Activated T-cell treated with anti-CD3 and anti-CD28 coated beads, Interleukin-2, amount 50 U/mL, for 4 hours (primary cell): ENCODE measurements around the gene IGSF23. TPM values are rescaled to one million over a fixed set of nuclear protein-coding genes. Genes with fewer than 3 reads are reported as not detected.

Experiments used
- ATAC-seq, 2 donors: fragments of 200-7000 bp; cut with Tn5 transposase; one replicate each; pipeline ENCODE4 v1.10.0; 2021
- DNase-seq: peaks from one replicate; pipeline ENCODE4 v3.0.0-alpha.2; 2020
- H3K27me3 Mint-ChIP-seq: one replicate; pipeline ENCODE4 v1.8.0; 2021; ENCODE audit warnings: low read depth, mixed read lengths
- H3K36me3 Mint-ChIP-seq: one replicate; pipeline ENCODE4 v1.8.0; 2022; ENCODE audit warnings: mixed read lengths; ENCODE audit not compliant: insufficient read depth
- H3K4me1 Mint-ChIP-seq: one replicate; pipeline ENCODE4 v1.8.0; 2021; ENCODE audit warnings: low read depth, mixed read lengths
- H3K4me3 Mint-ChIP-seq: one replicate; pipeline ENCODE4 v1.8.0; 2021; ENCODE audit warnings: mild to moderate bottlenecking, moderate library complexity, mixed read lengths
- H3K9me3 Mint-ChIP-seq: one replicate; pipeline ENCODE4 v1.8.0; 2021; ENCODE audit warnings: mixed read lengths
- total RNA-seq, 3 donors: library from RNA; stranded (reverse); gene quantifications; one replicate each; pipeline ENCODE4 v1.2.1, GENCODE V29; 2021

Gene IGSF23, protein sequence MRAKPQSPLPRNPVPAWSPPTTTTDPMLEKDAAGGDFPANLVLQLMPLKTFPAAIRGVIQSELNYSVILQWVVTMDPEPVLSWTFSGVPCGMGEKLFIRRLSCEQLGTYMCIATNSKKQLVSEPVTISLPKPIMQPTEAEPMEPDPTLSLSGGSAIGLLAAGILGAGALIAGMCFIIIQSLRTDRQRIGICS
- not detected for total RNA-seq

DNA sequence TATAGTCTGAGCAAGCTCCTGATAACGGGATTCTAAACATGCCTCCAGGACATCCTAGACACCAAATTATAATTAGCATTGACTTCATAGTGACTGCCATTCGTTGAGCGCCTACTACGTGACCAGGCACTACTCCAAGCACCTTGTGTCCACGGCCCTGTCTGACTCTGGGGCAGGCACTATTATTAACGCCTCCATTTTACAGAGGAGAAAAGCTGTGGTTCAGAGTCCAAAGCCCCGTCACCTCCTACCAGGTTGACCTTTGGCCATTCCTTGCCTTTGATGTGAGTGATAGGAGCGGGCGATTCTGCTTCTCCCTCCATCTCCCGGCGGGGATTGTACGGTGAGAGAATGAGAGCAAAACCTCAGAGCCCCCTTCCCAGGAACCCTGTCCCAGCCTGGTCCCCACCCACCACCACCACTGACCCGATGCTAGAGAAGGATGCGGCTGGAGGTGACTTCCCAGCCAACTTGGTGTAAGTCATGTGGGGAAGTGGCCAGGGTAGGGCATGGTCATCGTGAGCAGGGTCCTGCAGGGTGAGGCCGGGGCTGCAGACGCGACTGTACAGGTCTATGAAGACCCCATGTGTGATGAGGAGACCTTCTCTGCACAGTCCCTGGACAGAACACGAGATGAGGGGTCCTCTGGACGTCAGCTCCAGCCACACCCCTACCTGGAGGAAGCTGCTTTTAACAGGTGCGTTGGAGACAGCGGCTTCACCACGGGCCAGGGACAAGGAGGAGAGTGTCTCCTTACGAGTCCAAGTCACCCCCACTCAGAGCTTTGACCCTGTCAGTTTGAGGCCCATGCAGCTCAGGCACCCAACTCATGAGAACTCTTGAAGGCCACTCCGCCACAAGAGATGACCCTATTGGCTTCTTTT is at the start of gene IGSF23:
IGSF23 (plus strand) TSS at position 269 of the 884 bp plus-strand sequence; CDS start at position 352, 83 bp downstream.
- Mint-ChIP-seq H3K36me3 (no peaks in the 10 kb centered on the region), H3K27me3 (peaks cover 4% of the 10 kb centered on the region), H3K4me3 (no peak within 1 kb of the TSS), H3K4me1 (no peaks in the 10 kb centered on the region), H3K9me3 (no peaks in the 10 kb centered on the region)
- DNase-seq, result no peak
- ATAC-seq, result no peak

DNA sequence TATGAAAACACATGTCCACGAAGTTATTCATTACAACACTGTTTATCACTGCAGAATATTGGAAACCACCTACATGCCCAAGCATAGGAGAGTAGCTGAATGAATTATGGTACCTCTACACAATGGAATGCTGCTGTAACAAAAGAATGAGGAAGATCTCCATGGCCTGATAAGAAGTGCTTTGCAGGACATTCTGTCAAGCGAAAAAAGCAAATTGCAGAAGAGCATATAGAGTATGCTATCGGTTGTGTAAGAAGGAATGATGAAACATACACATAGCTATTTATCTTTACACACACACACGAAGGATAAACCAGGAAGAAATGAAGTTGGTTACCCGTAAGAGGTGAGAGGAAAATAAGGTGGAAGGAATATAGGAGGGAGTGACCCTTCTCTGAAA is 46.4 kb upstream of the IGSF23 start:
- H3K9me3 Mint-ChIP-seq, result peaks cover 5% of the 10 kb centered on the region
- no peak for ATAC-seq
- no peak overlapping the region for H3K4me3 Mint-ChIP-seq
- H3K27me3 Mint-ChIP-seq, result peaks cover 17% of the 10 kb centered on the region
- H3K36me3 Mint-ChIP-seq, result no peaks in the 10 kb centered on the region
- no peaks in the 10 kb centered on the region for H3K4me1 Mint-ChIP-seq
- DNase-seq, result no peak

DNA sequence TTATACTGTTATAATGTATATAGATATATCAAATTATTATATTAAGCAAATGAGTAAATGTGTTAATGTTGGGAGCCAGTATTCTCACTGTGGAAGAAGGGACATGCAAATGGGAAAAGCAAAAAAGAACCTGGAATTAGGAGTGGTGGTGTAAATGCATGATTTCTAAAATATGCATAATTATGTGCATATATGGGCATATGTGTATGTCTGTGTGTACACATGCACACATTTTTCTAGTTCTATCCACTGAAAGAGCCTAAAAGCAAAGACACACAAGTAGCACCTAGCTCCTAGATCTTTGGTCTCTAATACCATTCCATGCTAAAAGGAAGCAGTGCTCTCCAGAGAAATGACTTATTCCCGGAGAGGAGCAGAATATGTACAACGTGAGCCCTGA is 45.6 kb upstream of the IGSF23 start:
- DNase-seq (no peak), ATAC-seq (no peak)
- Mint-ChIP-seq H3K9me3 (peaks cover 5% of the 10 kb centered on the region), H3K27me3 (peaks cover 17% of the 10 kb centered on the region), H3K36me3 (no peaks in the 10 kb centered on the region), H3K4me1 (no peaks in the 10 kb centered on the region), H3K4me3 (no peak overlapping the region)

DNA sequence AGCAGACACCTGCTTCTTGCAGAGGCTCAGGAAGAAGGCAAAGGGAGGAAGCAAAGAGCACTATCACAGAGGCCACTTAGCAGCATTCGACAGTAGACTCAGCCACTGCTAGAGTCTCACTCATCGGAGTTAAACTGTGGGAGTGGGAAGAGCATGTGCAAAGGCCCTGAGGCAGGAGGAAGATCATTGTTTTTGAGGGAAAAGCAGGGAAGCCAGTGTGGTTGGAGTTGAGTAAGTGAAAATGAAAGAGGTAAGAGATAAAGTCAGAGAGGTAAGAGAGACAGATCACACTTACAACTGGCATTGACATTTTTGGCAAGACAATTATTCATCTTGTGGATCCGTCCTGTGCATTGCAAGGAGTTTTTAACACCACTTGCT is 42.8 kb upstream of the IGSF23 start:
- Mint-ChIP-seq H3K36me3 (no peaks in the 10 kb centered on the region), H3K4me3 (no peak overlapping the region), H3K4me1 (no peaks in the 10 kb centered on the region), H3K9me3 (peaks cover 5% of the 10 kb centered on the region), H3K27me3 (peaks cover 17% of the 10 kb centered on the region)
- no peak for DNase-seq
- ATAC-seq, result no peak

DNA sequence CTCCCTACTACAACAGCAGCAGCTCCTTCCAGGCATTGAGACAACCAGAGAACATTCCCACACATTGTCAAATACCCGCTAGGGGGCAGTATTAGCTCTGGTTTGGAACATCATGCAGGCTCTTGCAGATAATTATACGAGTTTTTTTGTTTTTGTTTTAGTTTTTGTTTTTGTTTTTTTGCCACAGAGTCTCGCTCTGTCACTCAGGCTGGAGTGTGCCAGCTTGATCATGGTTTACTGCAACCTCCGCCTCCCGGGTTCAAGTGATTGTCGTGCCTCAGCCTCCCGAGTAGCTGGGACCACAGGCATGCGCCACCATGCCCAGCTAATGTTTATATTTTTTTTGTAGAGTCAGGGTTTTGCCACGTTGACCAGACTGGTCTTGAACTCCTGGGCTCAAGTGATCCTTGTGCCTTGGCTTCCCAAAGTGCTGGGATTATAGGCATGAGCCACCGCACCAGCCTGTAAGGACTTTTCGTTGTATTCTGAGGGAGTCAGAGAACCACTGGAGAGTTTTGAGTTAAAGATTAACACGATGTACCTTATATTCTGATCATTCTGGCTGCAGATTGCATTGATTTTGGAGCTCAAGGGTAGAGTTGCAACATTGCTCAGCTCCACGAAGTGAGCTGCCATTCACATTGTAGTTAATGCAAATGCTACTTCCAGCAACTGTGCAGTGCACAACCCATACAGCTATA is 42.2 kb upstream of the IGSF23 start:
- no peaks in the 10 kb centered on the region for H3K4me1 Mint-ChIP-seq
- H3K9me3 Mint-ChIP-seq, result peaks cover 5% of the 10 kb centered on the region
- no peak overlapping the region for H3K4me3 Mint-ChIP-seq
- ATAC-seq (peak; percentile 38 to 71), DNase-seq (peak; percentile 13)
- H3K36me3 Mint-ChIP-seq, result no peaks in the 10 kb centered on the region
- peaks cover 17% of the 10 kb centered on the region for H3K27me3 Mint-ChIP-seq

DNA sequence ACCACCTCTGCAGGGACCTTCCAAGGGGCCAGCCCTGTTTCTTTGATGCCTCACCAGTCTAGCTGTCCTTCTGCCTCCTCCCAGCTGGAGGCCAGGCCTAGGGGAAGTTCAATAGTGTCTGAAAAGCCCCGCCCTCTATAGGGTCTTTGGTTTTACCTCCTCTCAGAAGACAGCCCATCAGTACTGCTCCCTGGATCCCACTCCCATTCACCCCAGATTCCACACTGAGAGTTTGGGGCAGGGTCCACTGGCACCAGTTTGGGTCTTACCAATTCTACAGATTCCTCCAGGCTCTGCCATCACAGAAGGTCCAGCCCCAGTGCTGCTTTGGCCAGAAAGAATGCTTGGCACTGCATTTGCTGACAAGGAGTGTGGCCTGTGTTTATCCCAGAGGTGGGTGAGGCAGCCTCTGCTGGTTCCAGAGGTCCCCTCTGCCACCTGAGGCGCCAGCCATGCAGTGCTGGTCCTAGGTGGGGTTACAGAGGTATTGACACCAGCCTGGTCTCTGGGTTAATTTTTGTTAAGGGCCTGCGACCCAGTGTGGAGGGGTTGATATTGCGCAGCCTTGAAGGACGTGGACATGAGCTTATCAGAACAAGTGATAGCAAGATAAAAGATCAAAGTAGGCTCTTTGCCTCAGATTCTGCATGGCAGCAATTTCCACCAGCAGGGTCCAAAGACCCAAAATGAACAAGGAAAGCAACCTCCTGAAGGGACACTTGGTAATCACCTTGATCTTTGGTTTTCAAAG is 41.4 kb upstream of the IGSF23 start:
- Mint-ChIP-seq H3K4me3 (no peak overlapping the region), H3K4me1 (no peaks in the 10 kb centered on the region), H3K9me3 (peaks cover 5% of the 10 kb centered on the region), H3K36me3 (no peaks in the 10 kb centered on the region), H3K27me3 (peaks cover 11% of the 10 kb centered on the region)
- ATAC-seq, result no peak
- DNase-seq, result no peak

DNA sequence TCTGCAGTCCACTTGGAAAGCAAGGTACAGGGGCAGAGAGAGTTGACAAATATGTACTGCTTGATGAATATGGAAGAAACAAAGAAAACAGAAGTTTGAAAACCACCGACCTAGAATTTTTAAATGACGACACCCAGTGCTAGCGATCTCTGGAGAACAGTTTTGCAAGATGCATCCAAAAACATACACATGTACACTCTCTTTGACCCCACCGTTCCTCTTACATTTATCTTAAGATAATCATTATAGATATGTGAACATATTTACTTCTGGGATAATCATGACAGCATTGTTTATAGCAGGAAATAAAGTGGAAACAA is 40.8 kb upstream of the IGSF23 start:
- peaks cover 5% of the 10 kb centered on the region for H3K9me3 Mint-ChIP-seq
- DNase-seq (no peak), ATAC-seq (no peak)
- no peak overlapping the region for H3K4me3 Mint-ChIP-seq
- H3K4me1 Mint-ChIP-seq, result no peaks in the 10 kb centered on the region
- H3K27me3 Mint-ChIP-seq, result peaks cover 10% of the 10 kb centered on the region
- no peaks in the 10 kb centered on the region for H3K36me3 Mint-ChIP-seq

DNA sequence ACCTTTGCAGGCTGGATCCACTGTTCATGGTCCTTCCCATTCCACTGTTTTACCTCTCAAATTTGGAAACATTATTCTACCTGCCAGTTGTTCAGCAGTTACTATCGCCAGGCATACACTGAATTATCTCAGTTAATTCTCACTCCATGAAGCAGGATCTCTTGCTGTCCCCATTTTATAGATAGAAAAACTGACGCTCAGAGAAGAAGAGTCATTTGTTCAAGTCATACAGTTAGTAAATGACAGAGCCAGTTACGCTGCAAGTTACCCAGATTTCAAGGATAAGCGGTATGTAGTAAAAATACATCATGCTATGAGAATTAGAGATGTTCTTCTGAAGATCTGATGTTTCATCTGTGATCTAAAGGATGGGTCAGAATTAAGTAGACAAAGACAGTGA is 40.2 kb upstream of the IGSF23 start:
- Mint-ChIP-seq H3K9me3 (peaks cover 10% of the 10 kb centered on the region), H3K4me1 (no peaks in the 10 kb centered on the region), H3K4me3 (no peak overlapping the region), H3K27me3 (peaks cover 8% of the 10 kb centered on the region), H3K36me3 (no peaks in the 10 kb centered on the region)
- no peak for DNase-seq
- no peak for ATAC-seq

DNA sequence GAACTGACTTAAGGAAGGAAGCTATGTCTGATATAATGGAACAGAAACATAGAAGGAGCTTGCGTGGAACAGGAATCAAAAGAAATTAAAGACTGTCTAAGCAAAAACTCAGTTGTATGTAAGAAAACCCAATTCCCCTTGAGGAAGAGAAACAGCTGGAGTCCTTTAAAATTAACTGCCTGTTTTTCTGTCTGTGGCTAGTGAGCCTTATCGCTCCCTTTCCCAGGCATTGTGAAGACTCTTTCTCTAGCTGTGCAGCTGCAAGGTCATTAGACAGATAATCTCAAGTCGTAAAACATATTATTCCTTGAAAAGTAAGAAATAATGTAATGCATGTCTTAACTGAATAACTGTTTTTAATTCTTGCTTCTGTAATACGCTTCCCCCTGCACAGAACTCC is 39.7 kb upstream of the IGSF23 start:
- Mint-ChIP-seq H3K9me3 (peaks cover 10% of the 10 kb centered on the region), H3K27me3 (peaks cover 8% of the 10 kb centered on the region), H3K36me3 (no peaks in the 10 kb centered on the region), H3K4me3 (no peak overlapping the region), H3K4me1 (no peaks in the 10 kb centered on the region)
- ATAC-seq, result no peak
- DNase-seq, result no peak

DNA sequence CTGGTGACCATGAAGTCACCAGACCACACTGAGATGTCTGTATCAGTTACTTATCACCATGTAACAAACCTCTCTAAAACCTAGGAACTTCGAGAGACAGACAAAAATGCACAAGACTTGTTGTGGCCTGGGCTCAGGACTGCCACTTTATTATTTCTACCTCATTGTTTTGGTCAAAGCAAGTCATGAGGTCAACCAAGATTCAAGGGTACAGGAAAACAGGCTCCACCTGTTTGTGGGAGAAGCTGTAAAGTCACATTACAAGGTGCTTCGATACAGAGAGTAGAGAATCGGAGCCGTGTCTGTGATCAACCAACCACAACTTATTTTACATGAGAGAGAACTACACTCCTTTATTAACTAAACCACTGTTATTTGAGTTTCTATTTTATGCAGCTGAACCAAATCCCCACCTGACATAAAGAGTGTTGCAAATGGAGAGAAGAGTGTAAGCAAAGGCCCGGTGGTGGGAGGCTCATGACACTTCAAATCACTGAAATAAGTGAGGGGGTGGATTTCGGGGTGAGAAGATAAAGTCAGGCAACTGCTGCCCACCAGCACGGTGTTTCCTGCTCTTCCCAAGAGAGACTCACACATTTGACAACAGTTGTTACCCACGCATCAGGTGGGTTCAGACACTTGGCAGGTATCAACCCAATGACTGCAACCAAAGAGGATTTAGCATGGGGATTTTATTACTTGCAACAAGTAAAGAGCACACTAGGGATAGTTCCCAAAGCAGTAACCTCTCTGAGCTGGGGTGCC is 39.0 kb upstream of the IGSF23 start:
- H3K4me1 Mint-ChIP-seq, result no peaks in the 10 kb centered on the region
- peaks cover 10% of the 10 kb centered on the region for H3K9me3 Mint-ChIP-seq
- DNase-seq (no peak), ATAC-seq (no peak)
- peaks cover 8% of the 10 kb centered on the region for H3K27me3 Mint-ChIP-seq
- H3K4me3 Mint-ChIP-seq, result no peak overlapping the region
- no peaks in the 10 kb centered on the region for H3K36me3 Mint-ChIP-seq

DNA sequence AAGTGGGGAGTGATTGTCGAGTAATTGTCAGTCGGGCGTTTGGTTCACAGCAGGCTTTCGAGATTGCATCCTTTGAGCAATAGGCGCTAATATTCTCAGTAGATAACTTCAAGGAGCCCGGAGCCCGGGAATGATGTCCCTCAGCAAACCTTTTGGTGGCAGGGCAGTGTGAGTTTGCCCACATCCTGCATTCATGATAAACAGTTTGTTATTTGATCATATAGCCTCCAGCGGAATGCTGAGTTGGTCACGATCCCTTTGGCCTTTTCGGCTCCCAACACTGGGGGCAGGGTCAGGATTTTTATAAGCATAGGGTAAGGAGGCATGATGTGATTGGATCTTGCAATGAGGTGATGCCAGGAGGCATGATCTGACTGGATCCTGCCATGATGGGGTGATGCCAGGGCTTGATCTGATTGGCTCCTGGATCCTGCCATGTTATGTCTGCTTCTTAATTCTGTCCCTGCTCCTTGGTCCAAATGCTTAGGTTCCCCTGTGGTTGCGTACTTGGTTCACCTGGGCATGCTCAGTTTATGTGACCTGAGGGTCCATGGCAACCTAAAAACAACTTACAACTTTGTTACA is 38.2 kb upstream of the IGSF23 start:
- Mint-ChIP-seq H3K4me1 (no peaks in the 10 kb centered on the region), H3K36me3 (no peaks in the 10 kb centered on the region), H3K4me3 (no peak overlapping the region), H3K9me3 (peaks cover 10% of the 10 kb centered on the region), H3K27me3 (peaks cover 6% of the 10 kb centered on the region)
- ATAC-seq, result no peak
- DNase-seq, result no peak

DNA sequence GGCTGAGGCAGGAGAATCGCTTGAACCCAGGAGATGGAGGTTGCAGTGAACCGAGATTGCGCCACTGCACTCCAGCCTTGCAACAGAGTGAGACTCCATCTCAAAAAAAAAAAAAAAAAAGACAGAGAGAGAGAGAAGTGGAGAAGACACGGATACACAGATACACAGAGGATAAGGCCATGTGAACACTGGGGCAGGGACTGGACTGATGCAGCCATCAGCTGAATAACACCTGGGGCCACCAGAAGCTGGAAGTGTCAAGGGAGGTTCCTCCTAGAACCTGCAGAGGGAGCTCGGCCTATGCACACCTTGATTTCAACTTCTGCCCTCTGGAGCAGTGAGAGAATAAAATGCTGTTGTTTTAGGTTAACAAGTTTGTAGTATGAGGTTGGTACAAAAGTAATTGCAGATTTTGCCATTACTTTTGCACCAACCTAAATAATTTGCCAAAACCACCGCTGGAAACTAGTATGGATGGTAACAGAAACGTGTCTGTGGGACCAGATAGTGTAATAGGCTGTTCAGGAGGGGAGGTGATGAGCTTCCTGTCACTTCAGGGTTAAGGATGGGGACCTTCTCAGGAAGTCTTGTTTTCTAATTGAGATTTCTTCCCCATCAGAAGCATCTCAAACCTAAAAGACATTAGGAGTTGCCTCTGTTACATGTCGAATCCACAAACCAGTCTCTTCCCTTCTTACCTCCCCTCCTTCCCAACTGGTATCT is 36.4 kb upstream of the IGSF23 start:
- H3K27me3 Mint-ChIP-seq, result no peaks in the 10 kb centered on the region
- peaks cover 5% of the 10 kb centered on the region for H3K9me3 Mint-ChIP-seq
- no peaks in the 10 kb centered on the region for H3K4me1 Mint-ChIP-seq
- no peak overlapping the region for H3K4me3 Mint-ChIP-seq
- DNase-seq (no peak), ATAC-seq (no peak)
- H3K36me3 Mint-ChIP-seq, result no peaks in the 10 kb centered on the region

DNA sequence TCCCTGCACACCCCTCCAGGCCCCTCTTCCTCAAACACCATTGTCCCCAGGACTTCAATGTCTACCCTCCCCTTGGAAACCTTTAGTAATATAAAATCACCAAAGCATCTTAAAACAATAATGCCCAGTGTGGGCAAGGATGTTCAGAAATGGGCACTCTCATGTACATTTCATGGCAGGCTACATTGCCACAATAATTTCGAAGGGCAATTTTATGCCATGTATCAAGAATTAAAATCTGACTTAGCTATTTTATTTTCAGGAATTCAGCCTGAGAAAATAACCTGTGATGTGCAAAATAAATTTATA is 35.8 kb upstream of the IGSF23 start:
- Mint-ChIP-seq H3K4me1 (no peaks in the 10 kb centered on the region), H3K27me3 (peaks cover 3% of the 10 kb centered on the region), H3K4me3 (no peak overlapping the region), H3K36me3 (no peaks in the 10 kb centered on the region), H3K9me3 (peaks cover 5% of the 10 kb centered on the region)
- no peak for DNase-seq
- no peak for ATAC-seq
